Mucosa of descending colon (tissue), 3 donors: ENCODE measurements around the gene SELENOH. TPM values are rescaled to one million over a fixed set of nuclear protein-coding genes. Genes with fewer than 3 reads are reported as not detected.

Experiments used
- ATAC-seq: fragments of 200-7000 bp; cut with Tn5 transposase; one replicate; pipeline ENCODE4 v1.9.1; 2020; ENCODE audit warnings: mild to moderate bottlenecking, moderate library complexity
- DNase-seq, 3 donors: peaks; one replicate each; pipeline ENCODE4 v3.0.0-alpha.2; 2020
- H3K36me3 ChIP-seq: fragments of 200-600 bp; one replicate; pipeline ENCODE4 v1.8.0; 2021; ENCODE audit warnings: low read depth, mild to moderate bottlenecking
- H3K4me1 ChIP-seq: fragments of 200-600 bp; one replicate; pipeline ENCODE4 v1.8.0; 2021; ENCODE audit warnings: low read depth, mild to moderate bottlenecking
- H3K4me3 ChIP-seq: fragments of 200-600 bp; one replicate; pipeline ENCODE4 v1.8.0; 2021; ENCODE audit warnings: mild to moderate bottlenecking
- H3K9me3 ChIP-seq: fragments of 200-600 bp; one replicate; pipeline ENCODE4 v1.8.0; 2021; ENCODE audit warnings: mild to moderate bottlenecking
- CTCF ChIP-seq: fragments of 200-600 bp; IDR thresholded peaks from one replicate; pipeline ENCODE4 v1.8.0; 2022; ENCODE audit warnings: antibody characterized with exemption, mild to moderate bottlenecking
- intact Hi-C, 2 donors: fragments of 100-400 bp; cut with DNase I in 1 of 2; cut with micrococcal nuclease in 1 of 2; formaldehyde crosslinking; loops; one replicate each; pipeline versions ENCODE4 v1.11.0 to v1.11.1; 2022; cut with DNase I, micrococcal nuclease
- total RNA-seq, 3 donors: library from RNA; stranded (reverse); fragmentation: NEBNext Ultra II Directional in 2 of 3; extraction: Animal tissue kit (Norgen Biotek cat#: 25700) in 2 of 3; gene quantifications; one replicate each; pipeline versions ENCODE4 v1.2.1 to v1.2.4, GENCODE V29; 2021 to 2023
- donor health status: DM: no; HTN: no; CAD: no; lungs with moderate emphysema.
- donor health status: DM: no; HTN: no; CAD: no.
- donor health status: DM: no; HTN: yes; CAD: no.

SELENOH gene
- total RNA-seq, 3 donors from 2014 or later: 68.3 to 84.0 (median 79.2) TPM

- no peak for TF ChIP-seq CTCF
- ATAC-seq: peak; percentile 91
- H3K36me3 ChIP-seq: no peaks in the 10 kb centered on the region
Observed at GRCh38 chr11:57735619-57736298, 5.5 kb upstream of the SELENOH start.

DNA sequence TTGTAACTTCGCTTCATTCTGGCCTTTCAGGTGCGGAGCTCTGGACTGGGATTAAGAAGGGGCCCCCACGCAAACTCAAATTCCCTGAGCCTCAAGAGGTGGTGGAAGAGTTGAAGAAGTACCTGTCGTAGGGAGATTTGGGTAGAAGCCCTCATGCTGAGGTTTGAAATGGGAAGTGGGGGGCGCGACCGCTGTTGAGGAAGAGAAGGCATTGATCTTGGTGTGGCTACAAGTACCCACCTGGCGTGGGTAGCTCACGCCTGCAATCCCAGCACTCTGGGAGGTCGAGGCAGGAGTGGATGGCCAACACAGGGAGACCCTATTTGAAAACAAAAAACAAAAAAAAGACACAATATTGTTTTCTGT is 779 bp downstream of the SELENOH start:
- TF ChIP-seq CTCF: no peak
- Histone ChIP-seq H3K9me3 (no peaks in the 10 kb centered on the region), H3K4me3 (peak overlapping the region; percentile 64), H3K4me1 (peaks cover 11% of the 10 kb centered on the region), H3K36me3 (no peaks in the 10 kb centered on the region)
- intact Hi-C loops: loop anchor here in 1 of 2 donors (5.0 kb wide), 1 partner anchor 60 kb away; no protein-coding TSS in a partner anchor
- DNase-seq (no peak), ATAC-seq (no peak)

More at GRCh38 chr11:57735619-57736298, 5.5 kb upstream of the SELENOH start:
- peak in 1 of 3 donors; percentile 45 for DNase-seq
- H3K9me3 ChIP-seq: no peaks in the 10 kb centered on the region
- H3K4me1 ChIP-seq: peaks cover 12% of the 10 kb centered on the region
- intact Hi-C loops: no loop called here
- no peak overlapping the region for H3K4me3 ChIP-seq

DNA sequence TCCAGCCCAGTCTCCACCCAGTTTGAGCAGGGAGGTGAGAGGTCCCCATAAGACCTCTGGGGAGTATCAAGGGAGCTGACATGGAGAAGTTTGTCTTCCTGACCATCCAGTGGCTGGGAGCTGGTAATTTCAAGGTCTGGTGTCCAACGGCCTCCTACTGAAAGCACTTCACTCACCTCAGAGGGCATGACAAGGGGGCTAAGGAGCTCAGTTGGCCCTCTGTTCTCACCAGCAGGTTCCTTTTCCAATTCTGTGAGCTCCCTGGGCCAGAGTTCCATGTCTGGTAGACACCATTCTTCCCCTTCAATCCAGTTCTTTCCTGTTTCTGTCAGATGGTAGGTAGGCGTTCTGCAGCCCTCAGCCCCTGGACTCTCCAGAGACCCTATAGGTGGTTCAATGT is 3.1 kb downstream of the SELENOH start:
- Histone ChIP-seq H3K4me3 (no peak overlapping the region), H3K9me3 (no peaks in the 10 kb centered on the region), H3K4me1 (peaks cover 11% of the 10 kb centered on the region), H3K36me3 (no peaks in the 10 kb centered on the region)
- DNase-seq (no peak), ATAC-seq (no peak)
- intact Hi-C loops: loop anchor here in 1 of 2 donors (5.0 kb wide), 1 partner anchor 58 kb away; no protein-coding TSS in a partner anchor
- no peak for TF ChIP-seq CTCF

GRCh38 chr11:57745206-57745605 is 3.9 kb downstream of the SELENOH start:
- Histone ChIP-seq H3K36me3 (no peaks in the 10 kb centered on the region), H3K9me3 (no peaks in the 10 kb centered on the region), H3K4me3 (no peak overlapping the region), H3K4me1 (peaks cover 11% of the 10 kb centered on the region)
- intact Hi-C loops: no loop called here
- TF ChIP-seq CTCF: no peak
- DNase-seq (no peak), ATAC-seq (no peak)

- peaks cover 8% of the 10 kb centered on the region for H3K4me1 ChIP-seq
- no peak for TF ChIP-seq CTCF
- DNase-seq: no peak
- no peak overlapping the region for H3K4me3 ChIP-seq
- no peaks in the 10 kb centered on the region for H3K9me3 ChIP-seq
- intact Hi-C loops: no loop called here
- H3K36me3 ChIP-seq: no peaks in the 10 kb centered on the region
- no peak for ATAC-seq
Observed at GRCh38 chr11:57746920-57747319, 5.6 kb downstream of the SELENOH start.
